HG03097 (cell line): Measurements from ENCODE around the gene TXNRD2.
"Not testable (repeated sequence)": the region's sequence is repeated elsewhere in the genome, so short reads cannot be mapped to it uniquely, and the experiment has no call there.

Experiments
- ATAC-seq: cut with Tn5 transposase; IDR thresholded peaks from one replicate; pipeline ENCODE4 v1.9.1; 2021; ENCODE audit not compliant: unreplicated experiment, low FRiP score

TXNRD2 gene

DNA sequence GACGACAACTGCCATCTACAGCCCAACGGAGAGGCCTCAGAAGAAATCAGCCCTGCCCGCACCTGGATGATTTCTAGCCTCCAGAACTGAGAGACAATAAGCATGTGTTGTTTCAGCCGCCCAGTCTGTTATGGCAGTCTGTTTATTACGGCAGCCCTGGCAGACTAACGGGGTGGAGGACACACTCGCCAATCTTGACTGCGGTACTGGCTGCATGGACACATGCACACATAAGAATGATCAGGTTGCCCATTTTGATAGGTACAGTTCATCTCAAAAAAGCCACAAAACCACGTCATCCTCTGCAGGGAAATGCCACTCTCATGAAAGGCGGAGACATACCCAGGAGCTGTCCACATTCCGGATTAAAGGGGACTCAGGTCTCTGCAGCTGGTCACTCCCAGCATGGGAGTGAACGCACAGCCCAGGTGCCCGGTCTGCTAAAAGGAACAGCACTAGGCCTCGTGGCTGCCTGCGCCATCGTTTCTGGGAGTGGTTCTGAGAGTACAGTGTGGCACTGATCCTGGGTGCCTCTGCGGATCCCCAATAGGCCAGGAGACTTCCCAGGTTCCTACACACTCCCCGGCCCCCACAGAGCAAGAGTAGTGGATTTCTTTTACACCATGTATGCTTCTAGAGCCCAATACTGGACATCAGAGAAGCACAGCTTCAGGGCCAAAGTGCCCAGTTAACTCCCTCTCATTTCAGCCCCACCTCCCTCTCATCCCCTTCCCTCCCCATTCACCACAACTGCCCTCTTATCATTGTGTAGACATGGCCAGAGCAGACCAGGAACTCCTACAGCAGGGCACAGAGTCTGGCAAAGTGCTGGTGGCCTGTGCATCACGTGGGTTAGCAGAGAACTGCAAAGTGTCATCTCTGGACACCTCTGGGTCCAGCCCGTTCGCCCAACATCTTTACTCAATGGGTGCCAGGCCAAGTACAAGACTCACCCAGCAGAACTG lies 11.8 kb downstream of the TXNRD2 start:
- ATAC-seq = no peak

DNA sequence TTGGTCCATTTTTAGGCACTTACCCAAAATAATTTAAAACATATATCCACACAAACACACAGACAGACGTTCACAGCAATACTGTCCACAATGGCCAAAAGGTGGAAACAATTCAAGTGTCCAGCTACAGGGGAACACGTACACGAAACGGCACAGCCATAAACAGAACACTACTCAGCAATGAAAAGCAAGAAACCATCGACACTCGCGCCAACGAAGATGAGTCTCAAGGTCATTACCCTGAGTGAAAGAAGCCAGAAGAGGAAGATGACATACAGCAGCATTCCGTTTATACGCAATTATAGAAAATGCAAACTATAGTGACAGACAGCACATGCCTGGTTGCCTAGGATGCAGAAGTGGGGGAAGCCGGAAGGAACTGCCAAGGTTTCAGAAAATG lies 13.4 kb downstream of the TXNRD2 start:
- ATAC-seq = no peak

DNA sequence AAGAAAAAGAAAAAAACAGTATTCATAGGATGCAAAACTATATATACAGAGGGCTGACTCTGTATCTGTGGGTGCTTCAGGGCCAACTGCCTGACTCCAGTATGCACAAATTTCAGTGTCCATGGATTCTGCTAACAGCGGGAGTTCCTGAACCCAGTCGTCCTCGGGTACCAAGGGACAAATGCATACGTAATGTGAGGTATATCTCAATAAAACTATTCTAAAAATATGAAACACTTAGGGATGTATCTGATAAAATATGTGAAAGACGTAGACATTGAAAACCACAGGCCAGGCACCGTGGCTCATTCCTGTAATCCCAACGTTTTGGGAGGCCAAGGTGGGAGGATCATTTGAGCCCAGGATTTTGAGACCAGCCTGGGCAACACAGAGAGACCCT lies 13.9 kb downstream of the TXNRD2 start:
- no peak for ATAC-seq

DNA sequence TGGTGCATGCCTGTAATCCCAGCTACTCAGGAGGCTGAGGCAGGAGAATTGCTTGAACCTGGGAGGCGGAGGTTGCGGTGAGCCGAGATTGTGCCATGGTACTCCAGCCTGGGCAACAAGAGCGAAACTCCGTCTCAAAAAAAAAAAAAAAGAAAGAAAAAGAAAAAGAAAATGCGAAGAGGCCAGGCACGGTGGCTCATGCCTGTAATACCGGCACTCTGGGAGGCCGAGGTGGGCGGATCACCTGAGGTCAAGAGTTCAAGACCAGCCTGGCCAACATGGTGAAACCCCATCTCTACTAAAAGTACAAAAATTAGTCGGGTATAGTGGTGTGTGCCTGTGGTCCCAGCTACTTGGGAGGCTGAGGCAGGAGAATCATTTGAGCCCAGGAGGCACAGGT lies 15.6 kb downstream of the TXNRD2 start:
- ATAC-seq = not testable (repeated sequence)

DNA sequence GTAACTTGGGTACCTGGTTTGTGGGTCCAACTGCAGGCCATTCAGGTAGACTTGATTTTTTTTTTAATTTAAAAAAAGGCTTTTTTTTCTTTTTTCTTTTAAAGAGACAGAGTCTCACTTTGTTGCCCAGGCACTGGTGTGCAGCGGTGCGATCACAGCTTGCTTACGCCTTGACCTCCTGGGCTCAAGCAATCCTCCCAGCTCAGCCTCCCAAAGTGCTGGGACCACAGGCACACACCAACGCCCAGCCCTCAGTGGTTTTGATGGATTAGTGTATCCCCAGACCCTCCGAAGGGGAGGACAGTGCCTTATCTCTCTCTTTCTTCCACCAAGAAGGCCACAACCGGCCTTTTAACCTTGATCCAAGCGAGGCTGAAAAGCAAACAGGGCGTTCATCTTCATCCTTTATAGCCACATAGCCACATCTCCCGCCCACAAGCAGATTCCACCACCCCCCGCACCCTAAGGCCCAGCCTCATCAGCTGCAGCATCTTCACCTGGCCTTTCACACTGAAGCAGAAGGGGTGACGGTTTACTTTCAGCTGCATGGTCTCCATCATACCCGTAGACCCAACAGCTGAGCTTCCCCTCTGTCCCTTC lies 17.6 kb downstream of the TXNRD2 start:
- no peak for ATAC-seq

- no peak for ATAC-seq
Measured at GRCh38 chr22:19921544-19922081, 20.0 kb downstream of the TXNRD2 start.

GRCh38 chr22:19919701-19920363 lies 21.8 kb downstream of the TXNRD2 start:
- no peak for ATAC-seq

GRCh38 chr22:19918332-19919106 lies 23.1 kb downstream of the TXNRD2 start:
- ATAC-seq = no peak

GRCh38 chr22:19917389-19918138 lies 24.1 kb downstream of the TXNRD2 start:
- ATAC-seq = no peak

- ATAC-seq = no peak
Measured at GRCh38 chr22:19916941-19917340, 24.7 kb downstream of the TXNRD2 start.

GRCh38 chr22:19916006-19916405 lies 25.6 kb downstream of the TXNRD2 start:
- ATAC-seq = no peak

DNA sequence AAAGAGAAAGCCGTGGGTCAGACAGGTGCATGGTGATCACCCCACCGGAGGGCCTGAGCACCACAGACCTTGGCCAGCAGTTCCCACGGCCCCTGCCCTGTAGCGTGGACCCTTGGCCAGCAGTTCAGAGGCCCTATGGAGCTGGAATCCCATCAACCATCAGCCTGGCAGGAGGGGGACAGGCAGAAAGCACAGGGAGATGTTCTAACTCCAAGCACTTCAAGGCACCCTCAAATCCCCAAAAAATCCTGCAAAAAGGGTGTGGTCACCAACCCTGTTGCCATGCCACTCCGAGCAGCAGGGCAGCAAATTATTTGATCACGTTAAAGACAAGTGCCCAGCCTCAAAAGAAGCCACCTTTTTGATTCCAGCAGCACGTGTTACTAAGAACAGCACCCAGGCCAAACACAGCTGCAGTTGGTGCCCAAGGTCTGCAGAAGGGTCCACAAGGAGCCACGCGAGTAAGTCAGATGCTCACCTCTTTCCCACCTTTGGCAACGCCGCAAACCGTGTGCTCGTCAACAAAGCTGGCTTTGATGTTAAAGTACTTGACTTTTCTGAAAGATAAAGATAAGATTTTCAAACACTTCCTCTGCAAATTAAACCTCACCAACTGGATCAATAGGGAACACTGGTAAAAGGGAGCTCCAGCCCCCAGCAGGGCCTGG lies 26.2 kb downstream of the TXNRD2 start:
- no peak for ATAC-seq

DNA sequence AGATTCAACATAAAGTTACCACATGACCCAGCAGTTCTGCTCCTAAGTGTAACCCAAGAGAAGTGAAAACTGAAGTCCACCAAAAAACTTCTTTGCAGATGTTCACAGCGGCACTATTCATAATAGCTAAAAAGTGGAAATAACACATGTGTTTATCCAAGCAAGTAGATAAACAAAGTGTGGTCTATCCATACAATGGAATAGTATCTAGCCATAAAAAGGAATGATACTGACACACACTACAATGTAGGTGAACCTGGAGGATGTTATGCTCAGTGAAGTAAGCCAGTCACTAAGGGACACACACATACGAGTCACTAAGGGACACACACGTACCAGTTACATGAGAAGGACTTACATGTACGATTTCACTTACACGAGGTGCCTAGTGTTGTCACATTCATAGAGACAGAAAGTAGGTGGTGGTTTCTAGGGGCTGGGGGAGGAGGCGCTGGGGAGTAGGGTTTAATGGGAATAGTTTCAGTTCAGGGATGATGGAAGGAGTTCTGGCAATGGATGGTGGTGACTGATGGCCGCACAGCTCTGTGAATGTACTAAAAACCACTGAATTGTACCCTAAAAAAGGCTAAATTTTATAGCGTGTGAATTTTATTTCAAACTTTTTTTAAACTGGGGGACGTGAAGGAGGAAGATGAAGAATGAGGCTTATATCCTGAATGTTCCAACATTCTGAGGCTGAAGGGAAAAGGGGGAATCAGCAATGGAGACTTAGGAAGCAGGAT lies 27.2 kb downstream of the TXNRD2 start:
- no peak for ATAC-seq

GRCh38 chr22:19913337-19913936 lies 28.2 kb downstream of the TXNRD2 start:
- no peak for ATAC-seq

DNA sequence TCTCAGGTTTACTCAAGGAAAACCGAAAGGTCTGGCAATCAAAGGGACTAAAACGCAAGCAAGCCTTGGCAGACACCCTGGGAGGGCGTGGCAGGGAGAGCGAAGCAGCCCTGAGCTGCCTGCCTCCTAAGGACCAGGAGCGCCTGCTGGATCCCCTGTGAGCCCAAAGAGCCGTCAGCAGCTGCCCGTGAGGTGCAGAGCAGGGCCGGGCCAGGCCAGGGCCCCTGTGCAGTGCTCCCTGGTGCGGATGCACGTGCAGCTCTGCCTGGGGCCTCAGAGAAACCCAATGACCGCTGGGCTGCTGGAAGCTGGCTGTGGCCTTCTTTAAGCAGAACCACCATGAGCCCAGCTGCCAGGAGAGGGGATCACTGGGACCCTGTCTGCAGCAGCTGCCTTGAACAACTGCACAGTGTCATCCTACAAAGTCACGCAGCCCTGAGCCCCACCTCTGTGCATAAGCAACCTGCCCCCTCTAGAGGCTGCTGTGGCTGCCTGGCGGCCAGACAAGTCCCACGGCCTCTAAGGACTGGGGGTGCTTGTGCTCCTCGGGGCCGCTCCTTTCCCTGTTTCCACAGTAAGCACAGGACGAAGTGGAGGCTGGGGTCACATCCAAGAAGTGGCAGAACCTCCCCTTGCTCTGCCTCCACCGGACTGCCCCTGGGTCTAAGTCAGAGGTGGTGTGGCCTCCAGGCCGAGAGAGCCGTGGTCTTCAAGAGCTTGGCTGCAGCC lies 29.2 kb downstream of the TXNRD2 start:
- ATAC-seq = no peak

DNA sequence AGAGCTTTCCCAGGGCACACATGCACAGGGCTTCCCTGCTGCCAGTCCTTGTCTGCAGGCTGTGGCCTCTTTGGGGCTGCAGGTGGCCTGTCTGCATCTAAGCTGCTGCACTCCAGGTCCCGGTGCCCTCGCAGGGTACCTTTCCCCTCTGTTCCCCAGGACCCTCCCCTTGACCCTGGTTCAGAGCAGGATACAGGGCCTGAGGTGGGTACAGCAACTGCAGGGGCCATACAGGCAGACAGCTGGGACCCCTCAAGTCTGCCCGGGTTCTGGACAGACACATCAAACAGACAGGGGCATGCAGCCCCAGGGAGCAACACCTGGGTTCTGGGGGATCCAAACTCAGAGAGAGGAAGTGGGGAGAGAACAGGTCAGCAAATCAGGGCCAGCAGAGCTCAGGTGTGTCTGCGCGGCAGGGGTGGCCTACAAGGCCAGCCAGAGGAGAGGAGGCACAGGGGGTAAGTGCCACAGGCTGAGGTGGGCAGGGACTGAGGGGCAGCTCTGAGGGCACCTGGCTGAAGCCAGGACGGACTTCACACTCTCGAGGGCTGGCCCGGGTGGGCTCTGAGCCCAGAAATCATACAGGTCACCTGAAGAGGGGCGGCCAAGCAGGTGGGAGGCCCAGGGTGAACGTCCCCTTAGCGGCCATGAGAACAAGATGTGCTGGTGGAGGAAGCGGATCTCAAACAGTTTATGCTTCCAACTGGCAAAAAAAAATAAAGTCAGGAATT lies 29.9 kb downstream of the TXNRD2 start:
- ATAC-seq = no peak
